ENCODE data around the gene TUBA4B.

TUBA4B gene

DNA sequence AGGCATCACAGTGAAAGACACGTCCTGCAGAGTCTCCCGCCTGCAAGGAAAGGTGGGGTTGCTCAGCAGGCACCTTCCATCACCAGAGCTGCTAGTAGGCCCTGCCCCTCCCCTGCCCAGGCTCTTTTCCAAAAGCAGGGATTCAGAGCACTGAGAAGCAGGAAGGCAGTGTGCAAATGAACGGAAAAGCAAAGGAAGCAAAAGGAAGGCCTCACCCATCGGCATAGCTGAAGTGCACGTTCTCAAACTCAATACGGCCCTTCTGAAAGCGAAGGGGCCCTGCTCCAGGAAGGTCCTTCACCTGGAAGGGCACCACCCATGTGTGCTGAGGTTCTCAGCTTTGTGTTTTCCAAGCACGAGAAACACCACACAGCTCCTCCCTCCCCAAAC lies 40.0 kb upstream of the TUBA4B start:
- in situ Hi-C loops (cut with MboI; ENCODE audit: low sequenced_read_pairs, unreplicated experiment): no loop called here
- TF ChIP-seq, protein P1, sequence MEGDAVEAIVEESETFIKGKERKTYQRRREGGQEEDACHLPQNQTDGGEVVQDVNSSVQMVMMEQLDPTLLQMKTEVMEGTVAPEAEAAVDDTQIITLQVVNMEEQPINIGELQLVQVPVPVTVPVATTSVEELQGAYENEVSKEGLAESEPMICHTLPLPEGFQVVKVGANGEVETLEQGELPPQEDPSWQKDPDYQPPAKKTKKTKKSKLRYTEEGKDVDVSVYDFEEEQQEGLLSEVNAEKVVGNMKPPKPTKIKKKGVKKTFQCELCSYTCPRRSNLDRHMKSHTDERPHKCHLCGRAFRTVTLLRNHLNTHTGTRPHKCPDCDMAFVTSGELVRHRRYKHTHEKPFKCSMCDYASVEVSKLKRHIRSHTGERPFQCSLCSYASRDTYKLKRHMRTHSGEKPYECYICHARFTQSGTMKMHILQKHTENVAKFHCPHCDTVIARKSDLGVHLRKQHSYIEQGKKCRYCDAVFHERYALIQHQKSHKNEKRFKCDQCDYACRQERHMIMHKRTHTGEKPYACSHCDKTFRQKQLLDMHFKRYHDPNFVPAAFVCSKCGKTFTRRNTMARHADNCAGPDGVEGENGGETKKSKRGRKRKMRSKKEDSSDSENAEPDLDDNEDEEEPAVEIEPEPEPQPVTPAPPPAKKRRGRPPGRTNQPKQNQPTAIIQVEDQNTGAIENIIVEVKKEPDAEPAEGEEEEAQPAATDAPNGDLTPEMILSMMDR (IDR thresholded peaks at IDR 0.05; ENCODE audit: borderline replicate concordance, control extremely low read depth, extremely low read depth, insufficient read depth, missing control alignments): no peak
- no peak for DNase-seq (ENCODE audit: low spot score)

DNA sequence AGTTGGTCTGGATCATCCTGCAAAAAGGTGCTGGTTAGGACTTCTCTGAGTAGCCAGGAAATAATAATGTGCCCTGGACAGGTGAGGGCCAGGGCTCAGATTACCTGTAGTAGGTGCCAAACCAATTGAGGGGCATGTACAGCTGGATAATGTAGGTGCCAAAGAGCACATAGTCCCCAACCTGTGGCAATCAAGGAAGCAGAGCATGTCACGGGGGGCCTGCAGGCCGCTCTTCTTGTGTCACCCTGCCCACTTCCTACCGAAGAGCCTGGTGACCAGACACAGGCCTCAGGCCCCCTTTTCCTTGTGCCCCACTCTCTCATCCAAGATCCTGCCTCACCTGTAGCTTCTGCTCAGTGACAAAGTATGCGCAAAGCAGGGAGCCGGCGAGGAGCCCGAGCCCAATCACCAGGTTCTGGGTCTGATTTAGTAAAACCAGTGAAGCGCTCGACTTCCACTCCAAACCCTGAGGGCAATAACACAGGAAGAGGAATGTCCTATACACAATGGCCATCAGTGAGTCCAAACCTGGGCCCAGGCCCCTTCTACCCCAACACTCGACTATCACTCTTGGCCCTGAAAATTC lies 39.5 kb upstream of the TUBA4B start:
- TF ChIP-seq, protein P1 (IDR thresholded peaks at IDR 0.05; ENCODE audit: borderline replicate concordance, control extremely low read depth, extremely low read depth, insufficient read depth, missing control alignments): no peak
- in situ Hi-C loops (cut with MboI; ENCODE audit: low sequenced_read_pairs, unreplicated experiment): no loop called here

DNA sequence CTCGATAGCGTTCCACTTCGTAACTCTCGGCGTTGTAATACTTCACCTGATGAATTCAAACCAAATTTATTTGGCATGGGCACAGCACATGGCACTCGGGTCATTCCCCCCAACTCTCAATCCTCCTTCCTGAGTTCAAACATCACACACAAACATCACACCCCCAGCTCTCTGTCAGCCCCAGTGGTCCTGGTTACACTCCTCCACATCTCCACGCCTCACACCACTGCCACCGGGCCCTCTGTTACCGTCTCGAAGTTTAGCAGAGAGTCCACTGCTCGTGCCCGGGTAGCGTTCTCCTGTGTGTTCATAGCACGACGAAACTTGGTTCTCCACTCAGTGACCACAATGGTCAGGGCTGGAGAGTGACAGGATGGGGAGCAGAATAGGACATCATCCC lies 38.9 kb upstream of the TUBA4B start:
- in situ Hi-C loops (cut with MboI; ENCODE audit: low sequenced_read_pairs, unreplicated experiment): no loop called here
- TF ChIP-seq, protein P1 (IDR thresholded peaks at IDR 0.05; ENCODE audit: borderline replicate concordance, control extremely low read depth, extremely low read depth, insufficient read depth, missing control alignments): no peak
- no peak for DNase-seq (ENCODE audit: low spot score)

More for the DNA sequence above, 39.5 kb upstream of the TUBA4B start:
- no peak for DNase-seq (ENCODE audit: low spot score)

DNA sequence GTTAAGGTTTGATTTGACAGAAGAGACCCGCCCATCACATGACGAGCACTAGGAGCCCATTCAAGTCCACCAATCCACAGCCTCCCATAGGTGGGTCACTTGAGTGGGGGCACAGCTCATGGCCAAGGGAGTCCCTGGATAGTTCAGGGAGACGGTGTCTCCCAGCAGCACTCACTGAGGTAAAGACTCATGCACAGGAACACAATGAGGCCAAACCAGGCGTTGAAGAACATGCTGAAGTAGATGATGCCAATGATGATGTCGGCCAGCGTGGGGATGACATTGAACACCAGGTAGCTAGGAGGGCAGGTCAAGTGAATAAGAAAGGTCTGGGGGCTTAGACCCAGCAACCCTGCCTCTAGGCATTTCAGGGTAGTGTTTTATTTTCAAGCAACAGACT lies 38.3 kb upstream of the TUBA4B start:
- in situ Hi-C loops (cut with MboI; ENCODE audit: low sequenced_read_pairs, unreplicated experiment): no loop called here
- TF ChIP-seq, protein P1 (IDR thresholded peaks at IDR 0.05; ENCODE audit: borderline replicate concordance, control extremely low read depth, extremely low read depth, insufficient read depth, missing control alignments): no peak
- DNase-seq (ENCODE audit: low spot score): no peak

DNA sequence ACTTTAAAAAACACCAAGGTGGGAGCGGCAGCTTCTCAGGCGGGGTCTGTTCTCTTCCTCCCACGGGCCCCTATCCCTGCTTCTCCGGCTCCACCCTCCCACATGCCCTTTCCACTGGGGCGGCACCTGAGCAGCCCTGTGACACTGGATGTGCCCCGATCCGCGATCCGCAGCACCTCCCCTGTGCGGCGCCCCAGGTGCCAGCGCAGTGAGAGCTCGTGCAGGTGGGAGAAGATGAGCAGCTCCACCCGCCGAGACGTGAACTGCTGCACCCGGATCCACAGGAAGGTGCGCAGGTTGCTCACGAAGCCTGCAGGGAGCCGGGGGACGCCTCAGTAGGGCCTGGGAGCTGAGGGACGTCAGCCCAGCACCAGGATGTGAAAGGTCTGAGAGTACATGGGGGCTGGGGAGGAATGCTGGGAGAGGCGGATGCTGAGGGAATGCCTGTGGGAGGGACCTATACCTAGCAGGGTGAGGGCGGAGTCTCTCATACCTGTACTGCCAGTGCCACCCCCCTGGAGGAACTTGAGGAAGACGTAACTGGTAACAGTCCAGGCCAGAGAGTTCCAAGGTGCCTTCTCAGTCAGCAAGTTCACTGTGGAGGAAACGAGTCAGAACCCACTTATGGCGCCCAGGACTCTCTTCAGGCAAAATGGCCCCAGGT lies 37.0 kb upstream of the TUBA4B start:
- in situ Hi-C loops (cut with MboI; ENCODE audit: low sequenced_read_pairs, unreplicated experiment): no loop called here
- no peak for DNase-seq (ENCODE audit: low spot score)
- TF ChIP-seq, protein P1 (IDR thresholded peaks at IDR 0.05; ENCODE audit: borderline replicate concordance, control extremely low read depth, extremely low read depth, insufficient read depth, missing control alignments): no peak

DNA sequence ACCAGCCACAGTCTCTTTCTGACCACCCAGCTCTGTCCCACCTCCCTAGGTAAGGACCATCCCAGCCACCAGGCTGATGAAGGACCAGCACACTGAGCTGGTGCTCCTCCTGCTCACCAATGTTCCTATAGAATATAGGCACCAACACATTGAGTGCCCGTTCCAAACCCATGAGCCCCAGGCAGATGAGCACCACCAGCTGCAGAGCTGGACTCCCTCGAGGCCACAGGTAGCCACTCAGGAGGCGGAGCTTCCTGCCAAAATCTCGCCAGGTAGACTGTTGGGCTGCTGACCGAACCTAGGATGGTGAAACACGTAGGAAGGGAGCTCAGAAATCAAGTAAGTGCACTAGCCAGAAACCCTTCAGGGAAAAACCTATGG lies 36.5 kb upstream of the TUBA4B start:
- TF ChIP-seq, protein P1 (IDR thresholded peaks at IDR 0.05; ENCODE audit: borderline replicate concordance, control extremely low read depth, extremely low read depth, insufficient read depth, missing control alignments): no peak

More for the DNA sequence above, 36.5 kb upstream of the TUBA4B start:
- no peak for DNase-seq (ENCODE audit: low spot score)
- in situ Hi-C loops (cut with MboI; ENCODE audit: low sequenced_read_pairs, unreplicated experiment): no loop called here
